T-helper 17 cell (primary cell): ENCODE results near the gene HRH3. TPM values are rescaled to one million over a fixed set of nuclear protein-coding genes. Genes with fewer than 3 reads are reported as not detected.

ENCODE experiments used
- ATAC-seq: fragments of 150-1000 bp; cut with Tn5 transposase; 2 replicates; pipeline ENCODE4 v1.10.0; 2021; ENCODE audit warnings: mild to moderate bottlenecking, moderate library complexity
- DNase-seq, 3 donors: peaks; one replicate each; pipeline versions ENCODE4 v3.0.0 to v3.0.0-alpha.2; 2020 to 2021
- H3K9me3 ChIP-seq: one replicate; pipeline ENCODE4 v1.7.0; 2013; ENCODE audit warnings: low read length, mild to moderate bottlenecking; ENCODE audit not compliant: control insufficient read depth, poor library complexity, severe bottlenecking
- H3K27ac Mint-ChIP-seq: one replicate; pipeline ENCODE4 v1.8.0; 2022; ENCODE audit warnings: mild to moderate bottlenecking, moderate library complexity, mixed read lengths
- H3K27me3 Mint-ChIP-seq: one replicate; pipeline ENCODE4 v1.8.0; 2022; ENCODE audit warnings: mixed read lengths
- H3K36me3 Mint-ChIP-seq: one replicate; pipeline ENCODE4 v1.8.0; 2022; ENCODE audit warnings: low read depth, mixed read lengths
- H3K4me1 Mint-ChIP-seq: one replicate; pipeline ENCODE4 v1.8.0; 2022; ENCODE audit warnings: mild to moderate bottlenecking, mixed read lengths
- H3K4me3 Mint-ChIP-seq: one replicate; pipeline ENCODE4 v1.8.0; 2022; ENCODE audit warnings: mild to moderate bottlenecking, moderate library complexity, mixed read lengths
- total RNA-seq, 4 donors: library from RNA in 2 of 4; stranded (reverse) in 2 of 4; gene quantifications; one replicate each; pipeline ENCODE4 v1.2.3 and lab custom pipeline; 2022 to 2026

HRH3 gene
- total RNA-seq, 2 donors from 2014 or later: not detected

- Mint-ChIP-seq H3K27ac (no peak overlapping the region), H3K27me3 (no peaks in the 10 kb centered on the region), H3K4me3 (no peak overlapping the region), H3K4me1 (peaks cover 2% of the 10 kb centered on the region), H3K36me3 (peaks cover 4% of the 10 kb centered on the region)
- no peak for ATAC-seq
- DNase-seq: no peak
- H3K9me3 ChIP-seq: no peaks in the 10 kb centered on the region
Measured at GRCh38 chr20:62202083-62202395, 18.0 kb downstream of the HRH3 start.

GRCh38 chr20:62201173-62202082, 18.6 kb downstream of the HRH3 start:
- no peak for DNase-seq
- no peaks in the 10 kb centered on the region for H3K27me3 Mint-ChIP-seq
- H3K9me3 ChIP-seq: no peaks in the 10 kb centered on the region
- no peak overlapping the region for H3K27ac Mint-ChIP-seq
- ATAC-seq: peak; percentile 41
- peaks cover 4% of the 10 kb centered on the region for H3K36me3 Mint-ChIP-seq
- H3K4me1 Mint-ChIP-seq: peaks cover 2% of the 10 kb centered on the region
- no peak overlapping the region for H3K4me3 Mint-ChIP-seq

GRCh38 chr20:62200491-62201172, 19.4 kb downstream of the HRH3 start:
- DNase-seq (no peak), ATAC-seq (no peak)
- Mint-ChIP-seq H3K4me1 (peaks cover under 1% of the 10 kb centered on the region), H3K27ac (no peak overlapping the region), H3K4me3 (no peak overlapping the region), H3K27me3 (no peaks in the 10 kb centered on the region), H3K36me3 (peaks cover 5% of the 10 kb centered on the region)
- H3K9me3 ChIP-seq: no peaks in the 10 kb centered on the region

- ATAC-seq: no peak
- DNase-seq: no peak
- Mint-ChIP-seq H3K36me3 (peaks cover 6% of the 10 kb centered on the region), H3K27ac (no peak overlapping the region), H3K4me3 (no peak overlapping the region), H3K27me3 (no peaks in the 10 kb centered on the region), H3K4me1 (peaks cover 2% of the 10 kb centered on the region)
- H3K9me3 ChIP-seq: no peaks in the 10 kb centered on the region
Measured at GRCh38 chr20:62198931-62199330, 21.1 kb downstream of the HRH3 start.

- Mint-ChIP-seq H3K36me3 (peaks cover 6% of the 10 kb centered on the region), H3K4me1 (peaks cover 2% of the 10 kb centered on the region), H3K27ac (no peak overlapping the region), H3K27me3 (no peaks in the 10 kb centered on the region), H3K4me3 (no peak overlapping the region)
- DNase-seq (no peak), ATAC-seq (no peak)
- H3K9me3 ChIP-seq: no peaks in the 10 kb centered on the region
Measured at GRCh38 chr20:62198496-62198895, 21.6 kb downstream of the HRH3 start.

GRCh38 chr20:62197801-62198200, 22.3 kb downstream of the HRH3 start:
- no peaks in the 10 kb centered on the region for H3K9me3 ChIP-seq
- H3K36me3 Mint-ChIP-seq: peaks cover 6% of the 10 kb centered on the region
- no peak overlapping the region for H3K27ac Mint-ChIP-seq
- H3K4me3 Mint-ChIP-seq: no peak overlapping the region
- no peaks in the 10 kb centered on the region for H3K27me3 Mint-ChIP-seq
- DNase-seq (no peak), ATAC-seq (no peak)
- H3K4me1 Mint-ChIP-seq: peaks cover 4% of the 10 kb centered on the region

GRCh38 chr20:62197311-62197710, 22.8 kb downstream of the HRH3 start:
- H3K27ac Mint-ChIP-seq: no peak overlapping the region
- peaks cover 4% of the 10 kb centered on the region for H3K4me1 Mint-ChIP-seq
- no peaks in the 10 kb centered on the region for H3K27me3 Mint-ChIP-seq
- ATAC-seq: no peak
- H3K36me3 Mint-ChIP-seq: peaks cover 6% of the 10 kb centered on the region
- H3K4me3 Mint-ChIP-seq: no peak overlapping the region
- H3K9me3 ChIP-seq: no peaks in the 10 kb centered on the region
- no peak for DNase-seq

GRCh38 chr20:62196286-62196685, 23.8 kb downstream of the HRH3 start:
- Mint-ChIP-seq H3K36me3 (peaks cover 6% of the 10 kb centered on the region), H3K4me1 (peaks cover 4% of the 10 kb centered on the region)
- no peak for ATAC-seq

GRCh38 chr20:62195736-62196135, 24.3 kb downstream of the HRH3 start:
- H3K9me3 ChIP-seq: no peaks in the 10 kb centered on the region
- Mint-ChIP-seq H3K27ac (peak overlapping the region; percentile 32), H3K27me3 (no peaks in the 10 kb centered on the region), H3K36me3 (peaks cover 6% of the 10 kb centered on the region), H3K4me3 (no peak overlapping the region), H3K4me1 (peaks cover 5% of the 10 kb centered on the region)
- DNase-seq: no peak
- no peak for ATAC-seq

More at GRCh38 chr20:62196286-62196685, 23.8 kb downstream of the HRH3 start:
- no peaks in the 10 kb centered on the region for H3K9me3 ChIP-seq
- Mint-ChIP-seq H3K4me3 (no peak overlapping the region), H3K27ac (no peak overlapping the region), H3K27me3 (no peaks in the 10 kb centered on the region)
- no peak for DNase-seq

- H3K9me3 ChIP-seq: no peaks in the 10 kb centered on the region
- H3K27ac Mint-ChIP-seq: no peak overlapping the region
- ATAC-seq: no peak
- H3K27me3 Mint-ChIP-seq: no peaks in the 10 kb centered on the region
- H3K4me3 Mint-ChIP-seq: no peak overlapping the region
- H3K36me3 Mint-ChIP-seq: peaks cover 6% of the 10 kb centered on the region
- DNase-seq: no peak
- peaks cover 8% of the 10 kb centered on the region for H3K4me1 Mint-ChIP-seq
Measured at GRCh38 chr20:62195075-62195405, 25.0 kb downstream of the HRH3 start.

- no peak overlapping the region for H3K4me3 Mint-ChIP-seq
- H3K27me3 Mint-ChIP-seq: no peaks in the 10 kb centered on the region
- H3K27ac Mint-ChIP-seq: no peak overlapping the region
- no peak for ATAC-seq
- no peaks in the 10 kb centered on the region for H3K9me3 ChIP-seq
- DNase-seq: no peak
- peaks cover 10% of the 10 kb centered on the region for H3K4me1 Mint-ChIP-seq
- H3K36me3 Mint-ChIP-seq: peaks cover 5% of the 10 kb centered on the region
Measured at GRCh38 chr20:62193079-62194025, 26.7 kb downstream of the HRH3 start.

GRCh38 chr20:62192635-62193034, 27.4 kb downstream of the HRH3 start:
- H3K27me3 Mint-ChIP-seq: no peaks in the 10 kb centered on the region
- H3K4me3 Mint-ChIP-seq: no peak overlapping the region
- no peak overlapping the region for H3K27ac Mint-ChIP-seq
- DNase-seq (no peak), ATAC-seq (no peak)
- H3K4me1 Mint-ChIP-seq: peaks cover 12% of the 10 kb centered on the region
- no peaks in the 10 kb centered on the region for H3K9me3 ChIP-seq
- H3K36me3 Mint-ChIP-seq: peaks cover 5% of the 10 kb centered on the region
